Ascending aorta (tissue), 2 donors: ENCODE data around the gene LRP1B. TPM values are rescaled to one million over a fixed set of nuclear protein-coding genes. Genes with fewer than 3 reads are reported as not detected.
"Not testable (repeated sequence)": the region's sequence is repeated elsewhere in the genome, so short reads cannot be mapped to it uniquely, and the experiment has no call there.

Experiments used
- DNase-seq, 2 donors: peaks; one replicate each; pipeline ENCODE4 v3.0.0-alpha.2; 2019; ENCODE audit warnings: low spot score in 2 of 2
- H3K27ac ChIP-seq, 2 donors: fragments of 200-600 bp; sonication (generic); one replicate each; pipeline ENCODE4 v1.5.1; 2016 to 2017; ENCODE audit warnings: mild to moderate bottlenecking in 1 of 2
- H3K27me3 ChIP-seq: fragments of 200-600 bp; sonication (generic); one replicate; pipeline ENCODE4 v1.5.1; 2017
- H3K36me3 ChIP-seq, 2 donors: fragments of 200-600 bp; sonication (generic); one replicate each; pipeline ENCODE4 v1.5.1; 2016
- H3K4me1 ChIP-seq, 2 donors: fragments of 200-600 bp; sonication (generic); one replicate each; pipeline ENCODE4 v1.5.1; 2016 to 2017; ENCODE audit warnings: mild to moderate bottlenecking in 1 of 2
- H3K4me3 ChIP-seq, 2 donors: fragments of 200-600 bp; sonication (generic); one replicate each; pipeline ENCODE4 v1.5.1; 2016 to 2017; ENCODE audit warnings: mild to moderate bottlenecking in 1 of 2
- H3K9me3 ChIP-seq, 2 donors: fragments of 200-600 bp; sonication (generic); one replicate each; pipeline ENCODE4 v1.5.1; 2016
- CTCF ChIP-seq, 3 experiments: fragments of 200-600 bp in 2 of 3; fragments of 450-650 bp in 1 of 3; sonication (generic) in 2 of 3; IDR thresholded peaks; one replicate each; pipeline ENCODE4 v1.5.1; 2016 to 2019; ENCODE audit warnings: antibody characterized with exemption in 3 of 3, mild to moderate bottlenecking in 1 of 3, moderate library complexity in 1 of 3
- intact Hi-C: fragments of 100-400 bp; cut with DNase I; formaldehyde crosslinking; loops from one replicate; pipeline ENCODE4 v1.15.1; 2023
- total RNA-seq: library from RNA; depleted of rRNA; stranded (reverse); fragments of >200 nt; gene quantifications from one replicate; pipeline ENCODE4 v1.1.0, GENCODE V29; 2016

LRP1B gene
- total RNA-seq, 1 donor from 2014 or later = not detected

DNA sequence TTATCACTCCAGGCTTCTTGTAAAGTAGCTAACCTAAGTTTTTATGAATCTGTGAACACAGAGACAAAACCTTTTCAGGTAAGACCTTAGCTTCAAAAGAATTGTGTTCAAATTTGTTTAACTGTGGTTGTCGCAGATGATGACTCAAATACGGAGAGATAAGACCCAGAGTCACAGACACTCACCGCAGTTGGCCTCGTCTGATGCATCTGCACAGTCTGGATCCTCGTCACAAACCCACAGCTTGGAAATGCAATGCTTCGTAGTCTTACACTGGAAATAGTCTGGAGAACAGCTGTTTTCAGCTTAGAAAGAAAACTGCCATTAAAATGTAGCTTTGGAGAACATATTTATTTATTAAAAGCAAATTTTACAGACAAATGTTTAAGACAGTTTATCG is 1688.5 kb downstream of the LRP1B start:
- no peaks in the 10 kb centered on the region for H3K4me1 ChIP-seq
- TF ChIP-seq CTCF (IDR thresholded peaks at IDR 0.05) = no peak
- intact Hi-C loops = no loop called here

GRCh38 chr2:140440815-140441214 is 1690.0 kb downstream of the LRP1B start:
- TF ChIP-seq CTCF (IDR thresholded peaks at IDR 0.05) = no peak
- intact Hi-C loops = no loop called here
- no peak for DNase-seq
- Histone ChIP-seq H3K36me3 (no peaks in the 10 kb centered on the region), H3K27ac (no peak overlapping the region), H3K9me3 (no peaks in the 10 kb centered on the region), H3K4me3 (no peak overlapping the region), H3K4me1 (no peaks in the 10 kb centered on the region), H3K27me3 (no peaks in the 10 kb centered on the region)

More for the DNA sequence above, 1688.5 kb downstream of the LRP1B start:
- DNase-seq = no peak
- Histone ChIP-seq H3K9me3 (no peaks in the 10 kb centered on the region), H3K27ac (no peak overlapping the region), H3K4me3 (no peak overlapping the region), H3K36me3 (no peaks in the 10 kb centered on the region), H3K27me3 (no peaks in the 10 kb centered on the region)

GRCh38 chr2:140436936-140437335 is 1693.9 kb downstream of the LRP1B start:
- Histone ChIP-seq H3K4me3 (no peak overlapping the region), H3K4me1 (no peaks in the 10 kb centered on the region), H3K27me3 (no peaks in the 10 kb centered on the region), H3K27ac (no peak overlapping the region), H3K9me3 (no peaks in the 10 kb centered on the region), H3K36me3 (no peaks in the 10 kb centered on the region)
- intact Hi-C loops = no loop called here
- DNase-seq = no peak
- no peak for TF ChIP-seq CTCF (IDR thresholded peaks at IDR 0.05)

DNA sequence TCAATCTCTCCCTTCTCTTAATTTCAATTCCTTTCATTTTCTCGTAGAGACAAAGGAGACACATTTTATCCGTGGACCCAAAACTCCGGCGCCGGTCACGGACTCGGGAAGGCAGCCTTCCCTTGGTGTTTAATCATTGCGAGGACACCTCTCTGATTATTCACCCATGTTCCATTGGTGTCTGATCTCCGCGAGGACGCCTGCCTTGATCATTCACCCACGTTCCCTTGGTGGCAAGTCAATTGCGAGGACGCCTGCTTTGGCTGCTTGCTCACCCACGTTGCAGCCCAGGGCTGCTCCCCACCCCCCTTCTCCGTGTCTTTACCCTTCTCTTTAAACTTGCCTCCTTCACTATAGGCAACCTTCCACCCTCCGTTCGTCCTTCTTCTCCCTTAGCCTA is 1703.8 kb downstream of the LRP1B start:
- intact Hi-C loops, H3K4me3 ChIP-seq, H3K9me3 ChIP-seq, H3K4me1 ChIP-seq, H3K36me3 ChIP-seq, DNase-seq, H3K27me3 ChIP-seq, H3K27ac ChIP-seq: not testable (repeated sequence)

DNA sequence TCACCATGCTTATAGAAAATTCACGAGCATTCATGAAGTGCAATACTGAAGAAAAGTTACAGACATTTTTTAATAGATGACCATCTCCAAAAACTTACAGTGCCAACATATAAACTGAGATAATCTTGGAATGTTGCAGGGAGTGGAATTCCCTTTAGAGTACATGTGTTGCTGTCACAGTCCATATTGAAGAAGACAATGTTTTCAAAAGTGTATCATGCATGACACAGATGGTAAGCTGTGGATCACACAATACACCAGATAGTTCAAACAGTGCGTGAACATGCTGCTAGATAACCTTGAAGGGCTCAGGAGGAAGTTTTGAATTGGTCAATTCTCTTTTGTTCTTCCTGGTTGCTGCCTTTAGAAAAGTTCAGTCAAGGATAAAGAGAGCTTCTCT is 1706.3 kb downstream of the LRP1B start:
- DNase-seq = no peak
- no peaks in the 10 kb centered on the region for H3K4me1 ChIP-seq
- no peak overlapping the region for H3K27ac ChIP-seq
- intact Hi-C loops = no loop called here
- no peak overlapping the region for H3K4me3 ChIP-seq
- no peak for TF ChIP-seq CTCF (IDR thresholded peaks at IDR 0.05)
- H3K36me3 ChIP-seq = no peaks in the 10 kb centered on the region
- H3K9me3 ChIP-seq = no peaks in the 10 kb centered on the region
- H3K27me3 ChIP-seq = no peaks in the 10 kb centered on the region

- intact Hi-C loops = no loop called here
Measured at GRCh38 chr2:140422759-140423158, 1708.1 kb downstream of the LRP1B start.

More at GRCh38 chr2:140422759-140423158, 1708.1 kb downstream of the LRP1B start:
- Histone ChIP-seq H3K4me3 (no peak overlapping the region), H3K9me3 (no peaks in the 10 kb centered on the region), H3K27ac (no peak overlapping the region), H3K27me3 (no peaks in the 10 kb centered on the region), H3K4me1 (no peaks in the 10 kb centered on the region), H3K36me3 (no peaks in the 10 kb centered on the region)
- TF ChIP-seq CTCF (IDR thresholded peaks at IDR 0.05) = no peak
- no peak for DNase-seq
